ENCODE measurements around the gene AGAP2.

DNA sequence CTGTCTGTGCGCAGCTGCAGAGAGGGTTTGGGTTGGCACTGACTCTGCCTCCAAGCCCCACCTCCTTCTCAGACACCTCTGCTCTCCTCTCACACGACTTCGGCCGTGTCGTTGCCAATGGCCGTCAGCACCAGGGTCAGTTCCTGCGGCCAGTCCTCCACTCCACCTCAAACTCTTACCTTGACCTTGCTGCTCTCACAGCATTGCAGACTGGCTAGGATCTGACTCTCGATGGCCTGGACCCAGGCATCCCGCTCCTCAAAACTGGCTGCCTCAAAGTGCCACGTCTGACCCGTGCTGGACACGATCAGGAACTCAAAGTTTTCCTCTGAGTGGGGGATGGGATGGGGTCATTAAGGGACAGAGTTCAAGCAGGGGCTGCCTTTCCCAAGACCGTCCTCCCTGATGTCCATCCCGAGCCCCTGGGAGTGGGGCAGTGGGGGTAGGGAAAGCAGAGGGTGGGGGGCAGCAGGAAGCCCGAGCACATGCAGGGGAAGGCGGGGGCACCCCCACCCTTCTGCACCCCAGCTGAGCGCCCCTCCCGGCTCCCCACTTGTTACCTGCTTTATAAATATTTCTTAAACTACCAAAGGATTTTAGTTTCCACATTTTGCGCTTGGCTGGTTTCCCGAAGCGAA is 10.7 kb downstream of the AGAP2 start:
- TF ChIP-seq ZNF416 (CRISPR knock-in tag; IDR thresholded peaks at IDR 0.05): no peak
- TF ChIP-seq, protein P1, sequence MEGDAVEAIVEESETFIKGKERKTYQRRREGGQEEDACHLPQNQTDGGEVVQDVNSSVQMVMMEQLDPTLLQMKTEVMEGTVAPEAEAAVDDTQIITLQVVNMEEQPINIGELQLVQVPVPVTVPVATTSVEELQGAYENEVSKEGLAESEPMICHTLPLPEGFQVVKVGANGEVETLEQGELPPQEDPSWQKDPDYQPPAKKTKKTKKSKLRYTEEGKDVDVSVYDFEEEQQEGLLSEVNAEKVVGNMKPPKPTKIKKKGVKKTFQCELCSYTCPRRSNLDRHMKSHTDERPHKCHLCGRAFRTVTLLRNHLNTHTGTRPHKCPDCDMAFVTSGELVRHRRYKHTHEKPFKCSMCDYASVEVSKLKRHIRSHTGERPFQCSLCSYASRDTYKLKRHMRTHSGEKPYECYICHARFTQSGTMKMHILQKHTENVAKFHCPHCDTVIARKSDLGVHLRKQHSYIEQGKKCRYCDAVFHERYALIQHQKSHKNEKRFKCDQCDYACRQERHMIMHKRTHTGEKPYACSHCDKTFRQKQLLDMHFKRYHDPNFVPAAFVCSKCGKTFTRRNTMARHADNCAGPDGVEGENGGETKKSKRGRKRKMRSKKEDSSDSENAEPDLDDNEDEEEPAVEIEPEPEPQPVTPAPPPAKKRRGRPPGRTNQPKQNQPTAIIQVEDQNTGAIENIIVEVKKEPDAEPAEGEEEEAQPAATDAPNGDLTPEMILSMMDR (IDR thresholded peaks at IDR 0.05): no peak
- no peak for TF ChIP-seq NR1H2 (CRISPR knock-in tag; IDR thresholded peaks at IDR 0.05)
- TF ChIP-seq SP1 (CRISPR knock-in tag; conservative IDR thresholded peaks at IDR 0.05): no peak
- no peak; the same call in 1 of the 2 replicates for TF ChIP-seq CREB1 (CRISPR knock-in tag; IDR thresholded peaks at IDR 0.05)
- no peak for TF ChIP-seq TCF7 (CRISPR knock-in tag; IDR thresholded peaks at IDR 0.05; ENCODE audit: low read depth)
- TF ChIP-seq FOXK1 (CRISPR knock-in tag; IDR thresholded peaks at IDR 0.05): peak; percentile 53; the same call in 1 of the 2 replicates
- TF ChIP-seq, protein P2, sequence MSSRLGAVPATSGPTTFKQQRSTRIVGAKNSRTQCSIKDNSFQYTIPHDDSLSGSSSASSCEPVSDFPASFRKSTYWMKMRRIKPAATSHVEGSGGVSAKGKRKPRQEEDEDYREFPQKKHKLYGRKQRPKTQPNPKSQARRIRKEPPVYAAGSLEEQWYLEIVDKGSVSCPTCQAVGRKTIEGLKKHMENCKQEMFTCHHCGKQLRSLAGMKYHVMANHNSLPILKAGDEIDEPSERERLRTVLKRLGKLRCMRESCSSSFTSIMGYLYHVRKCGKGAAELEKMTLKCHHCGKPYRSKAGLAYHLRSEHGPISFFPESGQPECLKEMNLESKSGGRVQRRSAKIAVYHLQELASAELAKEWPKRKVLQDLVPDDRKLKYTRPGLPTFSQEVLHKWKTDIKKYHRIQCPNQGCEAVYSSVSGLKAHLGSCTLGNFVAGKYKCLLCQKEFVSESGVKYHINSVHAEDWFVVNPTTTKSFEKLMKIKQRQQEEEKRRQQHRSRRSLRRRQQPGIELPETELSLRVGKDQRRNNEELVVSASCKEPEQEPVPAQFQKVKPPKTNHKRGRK (CRISPR knock-in tag; IDR thresholded peaks at IDR 0.05; ENCODE audit: borderline replicate concordance): no peak
- no peak for TF ChIP-seq ATF1 (CRISPR knock-in tag; IDR thresholded peaks at IDR 0.05)
- TF ChIP-seq NFYB (CRISPR knock-in tag; conservative IDR thresholded peaks at IDR 0.05; ENCODE audit: low read depth): no peak
- TF ChIP-seq PRRX2 (CRISPR knock-in tag; IDR thresholded peaks at IDR 0.05): no peak
- no peak for TF ChIP-seq KAT7 (CRISPR knock-in tag; IDR thresholded peaks at IDR 0.05; ENCODE audit: borderline replicate concordance)
